SK-N-SH treated with all-trans-retinoic acid at 6 μM for 48 hours (cell line): ENCODE data around the gene NSL1.
"Not testable (repeated sequence)": the region's sequence is repeated elsewhere in the genome, so short reads cannot be mapped to it uniquely, and the experiment has no call there.

ENCODE experiments used
- ATAC-seq: fragments of 200-7000 bp; cut with Tn5 transposase; 3 replicates; pipeline ENCODE4 v1.9.1; 2020; ENCODE audit warnings: mild to moderate bottlenecking, moderate library complexity
- ARNTL ChIP-seq: fragments of 450-650 bp; formaldehyde crosslinking; IDR thresholded peaks from 2 replicates; pipeline ENCODE4 v1.5.0; 2020; ENCODE audit warnings: low read depth, mild to moderate bottlenecking, moderate library complexity, borderline replicate concordance
- GLIS3 ChIP-seq: fragments of 250-450 bp; sonication (Bioruptor Pico); IDR thresholded peaks from 2 replicates; pipeline ENCODE4 v1.5.0; 2020; ENCODE audit warnings: mild to moderate bottlenecking, moderate library complexity
- ISL1 ChIP-seq: fragments of 250-450 bp; sonication (Bioruptor Pico); IDR thresholded peaks from 2 replicates; pipeline ENCODE4 v2.1.2; 2022; ENCODE audit warnings: mild to moderate bottlenecking, moderate library complexity
- PPARA ChIP-seq: fragments of 250-450 bp; sonication (Bioruptor Pico); IDR thresholded peaks from 2 replicates; pipeline ENCODE4 v1.5.0; 2020; ENCODE audit warnings: mild to moderate bottlenecking, borderline replicate concordance
- RARB ChIP-seq: fragments of 250-450 bp; sonication (Bioruptor Pico); IDR thresholded peaks from 2 replicates; pipeline ENCODE4 v1.8.0; 2021; ENCODE audit warnings: mild to moderate bottlenecking, moderate library complexity
- SNAI2 ChIP-seq: fragments of 250-450 bp; sonication (Bioruptor Pico); IDR thresholded peaks from 2 replicates; pipeline ENCODE4 v1.5.0; 2020; ENCODE audit warnings: mild to moderate bottlenecking, moderate library complexity
- TCF4 ChIP-seq: fragments of 250-450 bp; sonication (Bioruptor Pico); IDR thresholded peaks from 2 replicates; pipeline ENCODE4 v1.8.0; 2021; ENCODE audit warnings: mild to moderate bottlenecking, moderate library complexity, borderline replicate concordance
- TOX ChIP-seq: fragments of 250-450 bp; sonication (Bioruptor Pico); IDR thresholded peaks from 2 replicates; pipeline ENCODE4 v1.8.0; 2021; ENCODE audit warnings: mild to moderate bottlenecking, moderate library complexity, borderline replicate concordance
- ZC3H10 ChIP-seq: fragments of 250-450 bp; sonication (Bioruptor Pico); IDR thresholded peaks from 2 replicates; pipeline ENCODE4 v1.5.1; 2021; ENCODE audit warnings: mild to moderate bottlenecking, moderate library complexity
- ZFP3 ChIP-seq: fragments of 250-450 bp; sonication (Bioruptor Pico); IDR thresholded peaks from 2 replicates; pipeline ENCODE4 v1.5.0; 2020; ENCODE audit warnings: mild to moderate bottlenecking, moderate library complexity
- ZNF565 ChIP-seq: fragments of 450-650 bp; formaldehyde crosslinking; conservative IDR thresholded peaks from 2 replicates; pipeline ENCODE4 v1.5.0; 2020; ENCODE audit warnings: low read depth, mild to moderate bottlenecking, moderate library complexity
- ZNF70 ChIP-seq: fragments of 450-650 bp; formaldehyde crosslinking; IDR thresholded peaks from 2 replicates; pipeline ENCODE4 v1.5.0; 2020; ENCODE audit warnings: mild to moderate bottlenecking, moderate library complexity
- ZNF8 ChIP-seq: fragments of 450-650 bp; formaldehyde crosslinking; IDR thresholded peaks from 2 replicates; pipeline ENCODE4 v1.5.0; 2020; ENCODE audit warnings: mild to moderate bottlenecking, moderate library complexity
- TF ChIP-seq, protein P1 (sequence below): fragments of 250-450 bp; sonication (Bioruptor Pico); IDR thresholded peaks from 2 replicates; pipeline ENCODE4 v1.5.1; 2021; ENCODE audit warnings: mild to moderate bottlenecking, moderate library complexity
- TF ChIP-seq, protein P2 (sequence below): fragments of 250-450 bp; sonication (Bioruptor Pico); IDR thresholded peaks from 2 replicates; pipeline ENCODE4 v1.8.0; 2021; ENCODE audit warnings: low read depth, mild to moderate bottlenecking, moderate library complexity, borderline replicate concordance
- TF ChIP-seq, protein P3 (sequence below): fragments of 250-450 bp; sonication (Bioruptor Pico); IDR thresholded peaks from 2 replicates; pipeline ENCODE4 v1.8.0; 2020; ENCODE audit warnings: mild to moderate bottlenecking, moderate library complexity, borderline replicate concordance
- TF ChIP-seq, protein P4 (sequence below): fragments of 250-450 bp; sonication (Bioruptor Pico); IDR thresholded peaks from 2 replicates; pipeline ENCODE4 v1.5.1; 2020; ENCODE audit warnings: low read depth, mild to moderate bottlenecking, moderate library complexity
- TF ChIP-seq, protein P5 (sequence below): fragments of 250-450 bp; sonication (Bioruptor Pico); IDR thresholded peaks from 2 replicates; pipeline ENCODE4 v1.5.0; 2020; ENCODE audit warnings: mild to moderate bottlenecking, moderate library complexity

Gene NSL1, protein sequence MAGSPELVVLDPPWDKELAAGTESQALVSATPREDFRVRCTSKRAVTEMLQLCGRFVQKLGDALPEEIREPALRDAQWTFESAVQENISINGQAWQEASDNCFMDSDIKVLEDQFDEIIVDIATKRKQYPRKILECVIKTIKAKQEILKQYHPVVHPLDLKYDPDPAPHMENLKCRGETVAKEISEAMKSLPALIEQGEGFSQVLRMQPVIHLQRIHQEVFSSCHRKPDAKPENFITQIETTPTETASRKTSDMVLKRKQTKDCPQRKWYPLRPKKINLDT

DNA sequence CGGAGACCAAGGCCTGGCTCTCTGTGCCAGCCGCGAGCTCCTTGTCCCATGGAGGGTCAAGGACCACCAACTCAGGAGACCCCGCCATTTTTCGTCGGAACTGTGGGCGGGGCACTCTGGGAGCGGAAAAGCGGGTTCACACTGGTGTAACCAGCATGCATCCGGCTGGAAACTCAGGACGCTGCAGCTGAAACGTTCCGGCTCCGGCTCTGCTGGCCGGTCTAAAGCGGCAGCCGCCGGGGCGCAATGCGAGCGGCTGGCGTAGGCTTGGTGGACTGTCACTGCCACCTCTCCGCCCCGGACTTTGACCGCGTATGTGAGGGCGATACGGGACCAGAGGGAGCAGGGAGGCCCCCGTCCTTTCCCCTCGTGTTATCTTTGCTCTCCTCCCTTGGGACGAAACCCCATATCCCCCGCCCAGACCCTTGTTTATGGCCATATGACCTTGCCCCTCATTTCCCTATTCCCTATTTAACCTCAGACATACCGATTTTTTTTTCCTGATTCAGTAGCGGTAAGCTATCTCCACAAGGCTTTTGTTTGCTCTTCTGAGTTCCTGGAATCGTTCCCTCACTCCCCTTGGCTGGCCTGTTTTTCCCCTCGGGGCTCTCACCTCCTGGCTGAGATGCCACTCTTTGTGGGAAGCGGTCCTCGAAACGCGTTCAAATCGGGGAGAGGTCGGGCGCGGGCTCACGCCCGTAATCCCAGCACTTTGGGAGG, at the start of gene NSL1, which contains the start of gene TATDN3:
Gene NSL1 (minus strand): TSS at position 102 of the 720 bp plus-strand sequence. CDS start 14 bp downstream, at position 88.
Gene TATDN3 (plus strand): TSS at position 219 of the 720 bp plus-strand sequence. CDS start 28 bp downstream, at position 247.
- TF ChIP-seq ZNF8 (CRISPR knock-in tag): no peak
- TF ChIP-seq, protein P1, sequence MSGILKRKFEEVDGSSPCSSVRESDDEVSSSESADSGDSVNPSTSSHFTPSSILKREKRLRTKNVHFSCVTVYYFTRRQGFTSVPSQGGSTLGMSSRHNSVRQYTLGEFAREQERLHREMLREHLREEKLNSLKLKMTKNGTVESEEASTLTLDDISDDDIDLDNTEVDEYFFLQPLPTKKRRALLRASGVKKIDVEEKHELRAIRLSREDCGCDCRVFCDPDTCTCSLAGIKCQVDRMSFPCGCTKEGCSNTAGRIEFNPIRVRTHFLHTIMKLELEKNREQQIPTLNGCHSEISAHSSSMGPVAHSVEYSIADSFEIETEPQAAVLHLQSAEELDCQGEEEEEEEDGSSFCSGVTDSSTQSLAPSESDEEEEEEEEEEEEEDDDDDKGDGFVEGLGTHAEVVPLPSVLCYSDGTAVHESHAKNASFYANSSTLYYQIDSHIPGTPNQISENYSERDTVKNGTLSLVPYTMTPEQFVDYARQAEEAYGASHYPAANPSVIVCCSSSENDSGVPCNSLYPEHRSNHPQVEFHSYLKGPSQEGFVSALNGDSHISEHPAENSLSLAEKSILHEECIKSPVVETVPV (CRISPR knock-in tag): no peak
- TF ChIP-seq, protein P2, sequence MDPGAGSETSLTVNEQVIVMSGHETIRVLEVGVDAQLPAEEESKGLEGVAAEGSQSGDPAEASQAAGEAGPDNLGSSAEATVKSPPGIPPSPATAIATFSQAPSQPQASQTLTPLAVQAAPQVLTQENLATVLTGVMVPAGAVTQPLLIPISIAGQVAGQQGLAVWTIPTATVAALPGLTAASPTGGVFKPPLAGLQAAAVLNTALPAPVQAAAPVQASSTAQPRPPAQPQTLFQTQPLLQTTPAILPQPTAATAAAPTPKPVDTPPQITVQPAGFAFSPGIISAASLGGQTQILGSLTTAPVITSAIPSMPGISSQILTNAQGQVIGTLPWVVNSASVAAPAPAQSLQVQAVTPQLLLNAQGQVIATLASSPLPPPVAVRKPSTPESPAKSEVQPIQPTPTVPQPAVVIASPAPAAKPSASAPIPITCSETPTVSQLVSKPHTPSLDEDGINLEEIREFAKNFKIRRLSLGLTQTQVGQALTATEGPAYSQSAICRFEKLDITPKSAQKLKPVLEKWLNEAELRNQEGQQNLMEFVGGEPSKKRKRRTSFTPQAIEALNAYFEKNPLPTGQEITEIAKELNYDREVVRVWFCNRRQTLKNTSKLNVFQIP (CRISPR knock-in tag): no peak
- no peak for TF ChIP-seq ZFP3 (CRISPR knock-in tag)
- TF ChIP-seq ISL1 (CRISPR knock-in tag): no peak
- ATAC-seq: peak; percentile 96

DNA sequence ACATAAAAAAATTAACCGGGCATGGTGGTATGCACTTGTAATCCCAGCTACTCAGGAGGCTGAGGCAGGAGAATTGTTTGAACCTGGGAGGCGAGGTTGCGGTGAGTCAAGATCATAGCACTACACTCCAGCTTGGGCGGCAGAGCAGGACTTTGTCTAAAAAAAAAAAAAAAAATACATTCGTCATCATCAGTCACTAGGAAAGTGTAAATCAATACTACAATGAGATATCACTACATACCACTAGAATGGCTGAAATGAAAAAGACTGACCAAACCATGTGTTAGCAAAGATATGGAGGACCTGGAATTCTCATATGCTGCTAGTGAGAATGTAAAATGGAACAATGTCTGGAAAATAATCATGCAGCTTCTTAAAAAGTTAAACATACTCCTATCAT, 46.6 kb upstream of the NSL1 start:
- no peak for ATAC-seq

DNA sequence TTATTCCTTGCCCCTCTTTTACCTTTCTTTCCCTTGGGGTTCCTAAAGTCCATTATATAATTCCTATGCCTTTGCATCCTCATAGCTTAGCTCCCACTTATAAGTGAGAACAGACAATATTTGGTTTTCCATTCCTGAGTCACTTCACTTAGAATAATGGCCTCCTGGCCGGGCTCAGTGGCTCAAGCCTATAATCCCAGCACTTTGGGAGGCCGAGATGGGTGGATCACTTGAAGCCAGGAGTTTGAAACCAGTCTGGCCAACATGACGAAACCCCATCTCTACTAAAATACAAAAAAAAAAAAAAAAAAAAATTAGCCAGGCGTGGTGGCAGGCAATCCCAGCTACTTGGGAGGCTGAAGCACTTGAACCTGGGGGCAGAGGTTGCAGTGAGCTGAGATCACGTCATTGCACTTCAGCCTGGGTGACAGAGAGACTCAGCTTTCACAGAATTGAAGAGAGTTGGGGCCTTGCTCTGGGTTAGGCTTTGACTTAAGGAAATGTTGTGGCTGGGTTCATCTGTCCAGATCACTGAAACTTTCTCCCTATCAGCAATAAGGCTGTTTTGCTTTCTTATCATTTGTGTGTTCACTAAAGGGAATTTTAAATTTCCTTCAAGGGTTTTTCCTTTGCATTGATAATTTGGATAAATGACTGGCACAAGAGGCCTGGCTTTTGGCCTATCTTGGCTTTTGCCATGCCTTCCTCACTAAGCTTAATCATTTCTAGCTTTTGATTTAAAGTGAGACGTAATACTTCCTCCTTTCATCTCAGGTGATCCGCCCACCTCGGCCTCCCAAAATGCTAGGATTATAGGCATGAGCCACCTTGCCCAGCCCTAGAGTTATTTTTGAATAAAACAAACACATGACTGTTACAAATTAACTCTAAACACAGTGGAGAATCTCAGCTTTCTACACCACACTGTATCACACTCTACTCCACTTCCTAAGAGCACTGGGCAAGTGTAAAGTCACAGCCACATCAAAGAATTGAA, 41.9 kb upstream of the NSL1 start:
- ATAC-seq: not testable (repeated sequence)

More for the DNA sequence above, 46.6 kb upstream of the NSL1 start:
- TF ChIP-seq PPARA: no peak
- TF ChIP-seq, protein P2 (CRISPR knock-in tag): no peak
- TF ChIP-seq ZNF70 (CRISPR knock-in tag): no peak
- TF ChIP-seq SNAI2: no peak

DNA sequence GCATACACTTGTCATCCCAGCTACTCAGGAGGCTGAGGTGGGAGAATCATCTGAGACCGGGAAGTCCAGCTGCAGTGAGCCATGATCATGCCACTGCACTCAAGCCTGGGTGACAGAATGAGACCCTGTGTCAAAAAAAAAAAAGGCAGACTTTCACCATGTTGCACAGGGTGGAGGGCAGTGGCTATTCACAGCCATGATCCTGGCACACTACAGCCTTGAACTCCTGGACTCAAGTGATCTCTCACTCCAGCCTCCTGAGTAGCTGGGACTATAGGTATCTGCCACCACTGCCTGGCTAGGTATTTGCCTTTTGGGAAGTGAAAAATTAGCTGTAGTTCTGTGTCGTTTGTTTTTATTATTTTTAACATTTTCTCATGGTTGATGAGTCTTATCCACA, 36.8 kb upstream of the NSL1 start:
- TF ChIP-seq TOX (CRISPR knock-in tag) (no peak), ZFP3 (CRISPR knock-in tag) (no peak), TCF4 (CRISPR knock-in tag) (no peak), GLIS3 (no peak), RARB (CRISPR knock-in tag) (no peak), ZNF565 (no peak), ARNTL (no peak), PPARA (no peak)
- TF ChIP-seq, protein P3, sequence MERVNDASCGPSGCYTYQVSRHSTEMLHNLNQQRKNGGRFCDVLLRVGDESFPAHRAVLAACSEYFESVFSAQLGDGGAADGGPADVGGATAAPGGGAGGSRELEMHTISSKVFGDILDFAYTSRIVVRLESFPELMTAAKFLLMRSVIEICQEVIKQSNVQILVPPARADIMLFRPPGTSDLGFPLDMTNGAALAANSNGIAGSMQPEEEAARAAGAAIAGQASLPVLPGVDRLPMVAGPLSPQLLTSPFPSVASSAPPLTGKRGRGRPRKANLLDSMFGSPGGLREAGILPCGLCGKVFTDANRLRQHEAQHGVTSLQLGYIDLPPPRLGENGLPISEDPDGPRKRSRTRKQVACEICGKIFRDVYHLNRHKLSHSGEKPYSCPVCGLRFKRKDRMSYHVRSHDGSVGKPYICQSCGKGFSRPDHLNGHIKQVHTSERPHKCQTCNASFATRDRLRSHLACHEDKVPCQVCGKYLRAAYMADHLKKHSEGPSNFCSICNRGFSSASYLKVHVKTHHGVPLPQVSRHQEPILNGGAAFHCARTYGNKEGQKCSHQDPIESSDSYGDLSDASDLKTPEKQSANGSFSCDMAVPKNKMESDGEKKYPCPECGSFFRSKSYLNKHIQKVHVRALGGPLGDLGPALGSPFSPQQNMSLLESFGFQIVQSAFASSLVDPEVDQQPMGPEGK (CRISPR knock-in tag): no peak
- no peak for ATAC-seq

DNA sequence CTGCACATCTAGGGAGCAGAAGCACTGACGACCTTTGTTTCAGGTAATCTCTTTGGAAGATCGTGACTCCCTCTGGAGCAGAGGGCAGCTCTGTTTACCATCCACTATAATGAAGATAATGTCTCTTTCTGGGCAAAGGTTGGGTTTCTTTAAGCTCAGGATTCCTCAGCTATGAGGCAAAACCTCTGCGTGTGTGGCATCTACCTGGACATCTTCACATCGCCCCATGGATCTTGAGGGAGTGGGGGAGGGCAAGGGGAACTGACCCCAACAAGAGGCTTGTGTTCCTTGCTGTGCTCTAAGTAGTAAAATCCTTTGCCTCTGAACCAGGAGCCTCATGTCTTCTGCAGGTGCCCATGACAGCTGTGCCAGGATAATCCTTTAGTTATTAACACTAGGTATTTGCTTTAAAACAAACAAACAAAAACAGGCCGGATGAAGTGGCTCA, 36.3 kb upstream of the NSL1 start:
- no peak for ATAC-seq
- TF ChIP-seq ZC3H10 (CRISPR knock-in tag) (no peak), ZNF8 (CRISPR knock-in tag) (no peak), ISL1 (CRISPR knock-in tag) (no peak), SNAI2 (no peak), GLIS3 (no peak), ZNF70 (CRISPR knock-in tag) (no peak), TOX (CRISPR knock-in tag) (no peak), ZFP3 (CRISPR knock-in tag) (no peak), RARB (CRISPR knock-in tag) (no peak)
- TF ChIP-seq, protein P4, sequence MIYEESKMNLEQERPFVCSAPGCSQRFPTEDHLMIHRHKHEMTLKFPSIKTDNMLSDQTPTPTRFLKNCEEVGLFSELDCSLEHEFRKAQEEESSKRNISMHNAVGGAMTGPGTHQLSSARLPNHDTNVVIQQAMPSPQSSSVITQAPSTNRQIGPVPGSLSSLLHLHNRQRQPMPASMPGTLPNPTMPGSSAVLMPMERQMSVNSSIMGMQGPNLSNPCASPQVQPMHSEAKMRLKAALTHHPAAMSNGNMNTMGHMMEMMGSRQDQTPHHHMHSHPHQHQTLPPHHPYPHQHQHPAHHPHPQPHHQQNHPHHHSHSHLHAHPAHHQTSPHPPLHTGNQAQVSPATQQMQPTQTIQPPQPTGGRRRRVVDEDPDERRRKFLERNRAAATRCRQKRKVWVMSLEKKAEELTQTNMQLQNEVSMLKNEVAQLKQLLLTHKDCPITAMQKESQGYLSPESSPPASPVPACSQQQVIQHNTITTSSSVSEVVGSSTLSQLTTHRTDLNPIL (CRISPR knock-in tag): no peak
- TF ChIP-seq, protein P5, sequence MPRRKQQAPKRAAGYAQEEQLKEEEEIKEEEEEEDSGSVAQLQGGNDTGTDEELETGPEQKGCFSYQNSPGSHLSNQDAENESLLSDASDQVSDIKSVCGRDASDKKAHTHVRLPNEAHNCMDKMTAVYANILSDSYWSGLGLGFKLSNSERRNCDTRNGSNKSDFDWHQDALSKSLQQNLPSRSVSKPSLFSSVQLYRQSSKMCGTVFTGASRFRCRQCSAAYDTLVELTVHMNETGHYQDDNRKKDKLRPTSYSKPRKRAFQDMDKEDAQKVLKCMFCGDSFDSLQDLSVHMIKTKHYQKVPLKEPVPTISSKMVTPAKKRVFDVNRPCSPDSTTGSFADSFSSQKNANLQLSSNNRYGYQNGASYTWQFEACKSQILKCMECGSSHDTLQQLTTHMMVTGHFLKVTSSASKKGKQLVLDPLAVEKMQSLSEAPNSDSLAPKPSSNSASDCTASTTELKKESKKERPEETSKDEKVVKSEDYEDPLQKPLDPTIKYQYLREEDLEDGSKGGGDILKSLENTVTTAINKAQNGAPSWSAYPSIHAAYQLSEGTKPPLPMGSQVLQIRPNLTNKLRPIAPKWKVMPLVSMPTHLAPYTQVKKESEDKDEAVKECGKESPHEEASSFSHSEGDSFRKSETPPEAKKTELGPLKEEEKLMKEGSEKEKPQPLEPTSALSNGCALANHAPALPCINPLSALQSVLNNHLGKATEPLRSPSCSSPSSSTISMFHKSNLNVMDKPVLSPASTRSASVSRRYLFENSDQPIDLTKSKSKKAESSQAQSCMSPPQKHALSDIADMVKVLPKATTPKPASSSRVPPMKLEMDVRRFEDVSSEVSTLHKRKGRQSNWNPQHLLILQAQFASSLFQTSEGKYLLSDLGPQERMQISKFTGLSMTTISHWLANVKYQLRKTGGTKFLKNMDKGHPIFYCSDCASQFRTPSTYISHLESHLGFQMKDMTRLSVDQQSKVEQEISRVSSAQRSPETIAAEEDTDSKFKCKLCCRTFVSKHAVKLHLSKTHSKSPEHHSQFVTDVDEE (CRISPR knock-in tag): no peak
